ENCODE results near the gene LRRK1. TPM values are rescaled to one million over a fixed set of nuclear protein-coding genes. Genes with fewer than 3 reads are reported as not detected.

LRRK1 gene
- total and polyA plus RNA-seq, 2 of the 13 experiments (the other 11 are each of a cell fraction or from before 2014, with no cell fraction given), result 0.13 to 1.2 TPM

GRCh38 chr15:100923076-100923475 is 3.9 kb downstream of the LRRK1 start:
- ATAC-seq (no peak), DNase-seq (ENCODE audit: low spot score) (no peak), FAIRE-seq (no peak)
- H3K9me3 ChIP-seq (ENCODE audit: low read length), result no peaks in the 10 kb centered on the region
- no peaks in the 10 kb centered on the region for H3K36me3 ChIP-seq (replicated peaks in 1 of 2; ENCODE audit: control insufficient read depth in 1 of 2, insufficient read depth in 2 of 2, low read length in 2 of 2)
- H2AFZ ChIP-seq (ENCODE audit: low read length), result no peak overlapping the region
- H3K27me3 ChIP-seq (ENCODE audit: control insufficient read depth in 1 of 2, insufficient read depth in 2 of 2, low read length in 2 of 2), result peaks cover 3 to 60% of the 10 kb centered on the region in 2 experiments
- in situ Hi-C loops (cut with HindIII; ENCODE audit: extremely low pct_ligation_motif_present, low pct_unique_long_range_greater_than_20kb), result loop anchor here (25.0 kb wide), 1 partner anchor 339 kb away; the partner anchor contains the start of gene CHSY1
- H3K4me2 ChIP-seq (ENCODE audit: low read depth, low read length), result no peak overlapping the region
- no peak overlapping the region for H3K9ac ChIP-seq (ENCODE audit: insufficient read depth, low read depth, low read length)
- WGBS (ENCODE audit: low lambda C conversion rate), result 21% methylated on average over 4 of the region's 7 CpGs
- ChIA-PET CTCF (ENCODE audit: low intra/inter-chr PET ratio, low total read pairs) (no interaction called here), POLR2A (no interaction called here)
- H3K4me1 ChIP-seq (ENCODE audit: insufficient read depth, low read length), result no peaks in the 10 kb centered on the region
- no peaks in the 10 kb centered on the region for H3K79me2 ChIP-seq (ENCODE audit: insufficient read depth, low read length)
- no peak overlapping the region for H3K27ac ChIP-seq (ENCODE audit: extremely low read length, insufficient read depth, low read length)
- BruUV-seq (replicated peaks), result no TSS peak
- intact Hi-C loops (cut with micrococcal nuclease; ENCODE audit: unreplicated experiment), result no loop called here
- H3K4me3 ChIP-seq (replicated peaks in 1 of 3; ENCODE audit: insufficient read depth in 1 of 3, low read depth in 2 of 3, low read length in 3 of 3), result no peak overlapping the region
- H4K20me1 ChIP-seq (ENCODE audit: insufficient read depth, low read length), result no peaks in the 10 kb centered on the region
- TF ChIP-seq REST (IDR thresholded peaks at IDR 0.05; ENCODE audit: borderline replicate concordance in 1 of 2, low read depth in 1 of 2, low read length in 2 of 2) (no peak), CSRNP1 (CRISPR knock-in tag; IDR thresholded peaks at IDR 0.05) (no peak), ZNF775 (CRISPR knock-in tag; IDR thresholded peaks at IDR 0.05; ENCODE audit: borderline replicate concordance) (no peak), ZNF619 (CRISPR knock-in tag; IDR thresholded peaks at IDR 0.05) (no peak), CENPBD1 (CRISPR knock-in tag; IDR thresholded peaks at IDR 0.05; ENCODE audit: borderline replicate concordance, low read depth) (no peak), EED (CRISPR knock-in tag; IDR thresholded peaks at IDR 0.05) (no peak), ZMAT5 (CRISPR knock-in tag; IDR thresholded peaks at IDR 0.05; ENCODE audit: borderline replicate concordance, low read depth) (no peak), PRMT3 (CRISPR knock-in tag; IDR thresholded peaks at IDR 0.05; ENCODE audit: borderline replicate concordance, low read depth) (no peak), ZSCAN9 (CRISPR knock-in tag; IDR thresholded peaks at IDR 0.05; ENCODE audit: borderline replicate concordance) (no peak), ZZZ3 (CRISPR knock-in tag; IDR thresholded peaks at IDR 0.05; ENCODE audit: borderline replicate concordance) (no peak), RFXANK (CRISPR knock-in tag; IDR thresholded peaks at IDR 0.05) (no peak), SMARCE1 (IDR thresholded peaks at IDR 0.05; ENCODE audit: borderline replicate concordance) (no peak), LCORL (IDR thresholded peaks at IDR 0.05) (no peak), LCORL (CRISPR knock-in tag; IDR thresholded peaks at IDR 0.05) (no peak), BRF2 (CRISPR knock-in tag; IDR thresholded peaks at IDR 0.05) (no peak), ZNF576 (CRISPR knock-in tag; IDR thresholded peaks at IDR 0.05) (no peak)
